Measurements from ENCODE around the gene D2HGDH.

DNA sequence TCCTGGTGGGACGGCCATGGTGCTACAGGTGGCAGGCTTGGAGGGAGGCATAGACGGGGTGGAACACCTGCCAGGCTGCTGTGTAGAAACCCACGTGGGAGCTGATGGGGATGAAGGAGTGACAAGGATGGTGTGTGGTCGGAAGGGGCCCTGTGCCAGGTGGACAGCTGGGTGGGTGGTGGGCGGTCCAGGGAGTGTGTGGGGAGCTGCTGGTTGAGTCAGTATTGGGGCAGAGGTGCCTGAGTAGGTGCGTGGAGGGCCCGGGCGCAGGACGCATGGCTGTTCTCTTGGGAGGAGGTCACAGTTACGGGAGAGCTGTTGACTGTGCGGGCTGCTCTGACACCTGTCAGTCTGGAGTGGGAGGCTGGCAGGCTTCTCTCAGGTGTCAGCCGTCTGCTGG, 12.6 kb upstream of the D2HGDH start:
- TF ChIP-seq NONO (IDR thresholded peaks at IDR 0.05) (no peak), NONO (CRISPR knock-in tag; conservative IDR thresholded peaks at IDR 0.05) (no peak), TBP (CRISPR knock-in tag; IDR thresholded peaks at IDR 0.05) (no peak), ATF7 (IDR thresholded peaks at IDR 0.05) (no peak), ATF7 (CRISPR knock-in tag; IDR thresholded peaks at IDR 0.05) (no peak), FOXJ3 (CRISPR knock-in tag; IDR thresholded peaks at IDR 0.05; ENCODE audit: borderline replicate concordance) (no peak), JUNB (CRISPR knock-in tag; IDR thresholded peaks at IDR 0.05; ENCODE audit: borderline replicate concordance) (no peak)
- TF ChIP-seq, protein P1, sequence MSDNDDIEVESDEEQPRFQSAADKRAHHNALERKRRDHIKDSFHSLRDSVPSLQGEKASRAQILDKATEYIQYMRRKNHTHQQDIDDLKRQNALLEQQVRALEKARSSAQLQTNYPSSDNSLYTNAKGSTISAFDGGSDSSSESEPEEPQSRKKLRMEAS (IDR thresholded peaks at IDR 0.05) = no peak
- TF ChIP-seq, protein P2, sequence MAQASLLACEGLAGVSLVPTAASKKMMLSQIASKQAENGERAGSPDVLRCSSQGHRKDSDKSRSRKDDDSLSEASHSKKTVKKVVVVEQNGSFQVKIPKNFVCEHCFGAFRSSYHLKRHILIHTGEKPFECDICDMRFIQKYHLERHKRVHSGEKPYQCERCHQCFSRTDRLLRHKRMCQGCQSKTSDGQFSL (CRISPR knock-in tag; IDR thresholded peaks at IDR 0.05) = no peak
- TF ChIP-seq, protein P3, sequence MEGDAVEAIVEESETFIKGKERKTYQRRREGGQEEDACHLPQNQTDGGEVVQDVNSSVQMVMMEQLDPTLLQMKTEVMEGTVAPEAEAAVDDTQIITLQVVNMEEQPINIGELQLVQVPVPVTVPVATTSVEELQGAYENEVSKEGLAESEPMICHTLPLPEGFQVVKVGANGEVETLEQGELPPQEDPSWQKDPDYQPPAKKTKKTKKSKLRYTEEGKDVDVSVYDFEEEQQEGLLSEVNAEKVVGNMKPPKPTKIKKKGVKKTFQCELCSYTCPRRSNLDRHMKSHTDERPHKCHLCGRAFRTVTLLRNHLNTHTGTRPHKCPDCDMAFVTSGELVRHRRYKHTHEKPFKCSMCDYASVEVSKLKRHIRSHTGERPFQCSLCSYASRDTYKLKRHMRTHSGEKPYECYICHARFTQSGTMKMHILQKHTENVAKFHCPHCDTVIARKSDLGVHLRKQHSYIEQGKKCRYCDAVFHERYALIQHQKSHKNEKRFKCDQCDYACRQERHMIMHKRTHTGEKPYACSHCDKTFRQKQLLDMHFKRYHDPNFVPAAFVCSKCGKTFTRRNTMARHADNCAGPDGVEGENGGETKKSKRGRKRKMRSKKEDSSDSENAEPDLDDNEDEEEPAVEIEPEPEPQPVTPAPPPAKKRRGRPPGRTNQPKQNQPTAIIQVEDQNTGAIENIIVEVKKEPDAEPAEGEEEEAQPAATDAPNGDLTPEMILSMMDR (CRISPR knock-in tag; IDR thresholded peaks at IDR 0.05) = no peak

Data from HepG2 (cell line).